Measurements from ENCODE around the gene MMUT.

GRCh38 chr6:49406250-49406970 is 56.6 kb downstream of the MMUT start:
- TF ChIP-seq, protein P1, sequence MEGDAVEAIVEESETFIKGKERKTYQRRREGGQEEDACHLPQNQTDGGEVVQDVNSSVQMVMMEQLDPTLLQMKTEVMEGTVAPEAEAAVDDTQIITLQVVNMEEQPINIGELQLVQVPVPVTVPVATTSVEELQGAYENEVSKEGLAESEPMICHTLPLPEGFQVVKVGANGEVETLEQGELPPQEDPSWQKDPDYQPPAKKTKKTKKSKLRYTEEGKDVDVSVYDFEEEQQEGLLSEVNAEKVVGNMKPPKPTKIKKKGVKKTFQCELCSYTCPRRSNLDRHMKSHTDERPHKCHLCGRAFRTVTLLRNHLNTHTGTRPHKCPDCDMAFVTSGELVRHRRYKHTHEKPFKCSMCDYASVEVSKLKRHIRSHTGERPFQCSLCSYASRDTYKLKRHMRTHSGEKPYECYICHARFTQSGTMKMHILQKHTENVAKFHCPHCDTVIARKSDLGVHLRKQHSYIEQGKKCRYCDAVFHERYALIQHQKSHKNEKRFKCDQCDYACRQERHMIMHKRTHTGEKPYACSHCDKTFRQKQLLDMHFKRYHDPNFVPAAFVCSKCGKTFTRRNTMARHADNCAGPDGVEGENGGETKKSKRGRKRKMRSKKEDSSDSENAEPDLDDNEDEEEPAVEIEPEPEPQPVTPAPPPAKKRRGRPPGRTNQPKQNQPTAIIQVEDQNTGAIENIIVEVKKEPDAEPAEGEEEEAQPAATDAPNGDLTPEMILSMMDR (conservative IDR thresholded peaks at IDR 0.05; ENCODE audit: low read depth, low read length) = no peak
- TF ChIP-seq EZH2 (IDR thresholded peaks at IDR 0.05; ENCODE audit: borderline replicate concordance, low read depth, low read length, poor library complexity, severe bottlenecking) = no peak

All from A673 (cell line).